H9 (cell line): ENCODE data around the gene KREMEN1. TPM values are rescaled to one million over a fixed set of nuclear protein-coding genes. Genes with fewer than 3 reads are reported as not detected.

Source experiments
- DNase-seq: peaks from one replicate; pipeline ENCODE4 v3.0.0-alpha.2; 2017
- H2AFZ ChIP-seq: one replicate; pipeline ENCODE4 v1.6.1; 2013; ENCODE audit warnings: mild to moderate bottlenecking, low read length, control low read depth, moderate library complexity
- H2AK5ac ChIP-seq: 2 replicates; pipeline ENCODE4 v1.6.1; 2013; ENCODE audit warnings: low read length, control low read depth, mixed read lengths; ENCODE audit not compliant: insufficient read length
- H2BK120ac ChIP-seq: one replicate; pipeline ENCODE4 v1.6.1; 2013; ENCODE audit warnings: low read depth, mild to moderate bottlenecking, low read length, control low read depth, inconsistent platforms; ENCODE audit not compliant: poor library complexity, severe bottlenecking
- H2BK12ac ChIP-seq: 2 replicates; pipeline ENCODE4 v1.6.1; 2013; ENCODE audit warnings: low read length, control low read depth, mixed read lengths, low read depth; ENCODE audit not compliant: insufficient read length
- H2BK15ac ChIP-seq: 2 replicates; pipeline ENCODE4 v1.6.1; 2013; ENCODE audit warnings: low read depth, low read length, control low read depth
- H2BK20ac ChIP-seq: one replicate; pipeline ENCODE4 v1.6.1; 2013; ENCODE audit warnings: low read depth, mild to moderate bottlenecking, low read length, control low read depth, inconsistent platforms; ENCODE audit not compliant: poor library complexity, severe bottlenecking
- H2BK5ac ChIP-seq: 2 replicates; pipeline ENCODE4 v1.6.1; 2013; ENCODE audit warnings: low read length, control low read depth, mixed read lengths; ENCODE audit not compliant: insufficient read length
- H3K14ac ChIP-seq: 2 replicates; pipeline ENCODE4 v1.6.1; 2013; ENCODE audit warnings: low read length, control low read depth; ENCODE audit not compliant: insufficient read depth
- H3K18ac ChIP-seq: 2 replicates; pipeline ENCODE4 v1.6.1; 2013; ENCODE audit warnings: low read depth, mild to moderate bottlenecking, mixed read lengths, low read length, control low read depth; ENCODE audit not compliant: insufficient read length
- H3K23ac ChIP-seq: 2 replicates; pipeline ENCODE4 v1.6.1; 2013; ENCODE audit warnings: low read length, control low read depth, mixed read lengths, low read depth; ENCODE audit not compliant: insufficient read length
- H3K23me2 ChIP-seq: 2 replicates; pipeline ENCODE4 v1.6.1; 2013; ENCODE audit warnings: low read depth, mild to moderate bottlenecking, mixed read lengths, low read length, control low read depth; ENCODE audit not compliant: insufficient read length, poor library complexity, severe bottlenecking
- H3K27ac ChIP-seq: 2 replicates; pipeline ENCODE4 v1.5.1; 2013; ENCODE audit warnings: low read length, control low read depth, mixed read lengths, low read depth; ENCODE audit not compliant: insufficient read length
- H3K27me3 ChIP-seq: 2 replicates; pipeline ENCODE4 v1.6.1; 2013; ENCODE audit warnings: low read length, control low read depth, inconsistent platforms; ENCODE audit not compliant: insufficient read depth
- H3K4ac ChIP-seq: 2 replicates; pipeline ENCODE4 v1.6.1; 2013; ENCODE audit warnings: low read depth, mild to moderate bottlenecking, control low read depth, inconsistent platforms, low read length, moderate library complexity
- H3K4me1 ChIP-seq: 2 replicates; pipeline ENCODE4 v1.6.1; 2013; ENCODE audit warnings: low read length, control low read depth, inconsistent platforms; ENCODE audit not compliant: insufficient read depth
- H3K4me2 ChIP-seq: 2 replicates; pipeline ENCODE4 v1.6.1; 2013; ENCODE audit warnings: low read length, control low read depth, mixed read lengths; ENCODE audit not compliant: insufficient read length, insufficient read depth
- H3K56ac ChIP-seq: 2 replicates; pipeline ENCODE4 v1.6.1; 2013; ENCODE audit warnings: low read depth, mild to moderate bottlenecking, mixed read lengths, low read length, control low read depth; ENCODE audit not compliant: insufficient read length
- H3K79me1 ChIP-seq: 2 replicates; pipeline ENCODE4 v1.6.1; 2013; ENCODE audit warnings: low read depth, mild to moderate bottlenecking, moderate library complexity, low read length, control low read depth, inconsistent platforms; ENCODE audit not compliant: insufficient read depth, poor library complexity, severe bottlenecking
- H3K79me2 ChIP-seq: 2 replicates; pipeline ENCODE4 v1.6.1; 2013; ENCODE audit warnings: low read length, control low read depth, inconsistent platforms; ENCODE audit not compliant: insufficient read depth
- H3K9ac ChIP-seq: 2 replicates; pipeline ENCODE4 v1.6.1; 2013; ENCODE audit warnings: low read length, control low read depth, mixed read lengths; ENCODE audit not compliant: insufficient read length; ENCODE audit errors: extremely low read depth
- H3K9me3 ChIP-seq: one replicate; pipeline ENCODE4 v1.6.1; 2013; ENCODE audit warnings: low read depth, low read length, inconsistent platforms; ENCODE audit not compliant: control insufficient read depth
- H3T11ph ChIP-seq: one replicate; pipeline ENCODE4 v1.6.1; 2013; ENCODE audit warnings: mild to moderate bottlenecking, low read length, control low read depth, inconsistent platforms
- H4K20me1 ChIP-seq: one replicate; pipeline ENCODE4 v1.6.1; 2013; ENCODE audit not compliant: control insufficient read depth, insufficient read length, insufficient read depth
- H4K5ac ChIP-seq: 2 replicates; pipeline ENCODE4 v1.6.1; 2013; ENCODE audit warnings: low read depth, mild to moderate bottlenecking, mixed read lengths, low read length, control low read depth; ENCODE audit not compliant: insufficient read length
- H4K8ac ChIP-seq: replicated peaks from 2 replicates; pipeline ENCODE4 v1.6.1; 2013; ENCODE audit warnings: low read length, control low read depth, mixed read lengths, low read depth; ENCODE audit not compliant: insufficient read length
- H4K91ac ChIP-seq: 2 replicates; pipeline ENCODE4 v1.6.1; 2013; ENCODE audit warnings: low read depth, mild to moderate bottlenecking, moderate library complexity, mixed read lengths, low read length, control low read depth; ENCODE audit not compliant: insufficient read length
- H3K27ac Mint-ChIP-seq, 3 experiments: 2 replicates in 2 of 3; 3 replicates in 1 of 3; pipeline ENCODE4 v1.8.0; 2020 to 2021; ENCODE audit warnings: mixed read lengths in 3 of 3, mild to moderate bottlenecking in 1 of 3, moderate library complexity in 1 of 3
- H3K27me3 Mint-ChIP-seq: 2 replicates; pipeline ENCODE4 v1.8.0; 2021; ENCODE audit warnings: low read depth, mild to moderate bottlenecking, moderate library complexity, mixed read lengths
- H3K36me3 Mint-ChIP-seq, 3 experiments: 2 replicates in 2 of 3; 3 replicates in 1 of 3; pipeline ENCODE4 v1.8.0; 2020 to 2021; ENCODE audit warnings: low read depth in 3 of 3, mixed read lengths in 3 of 3; ENCODE audit not compliant: insufficient read depth in 1 of 3
- H3K4me1 Mint-ChIP-seq, 2 experiments: 2 replicates each; pipeline ENCODE4 v1.8.0; 2020; ENCODE audit warnings: mixed read lengths in 2 of 2
- H3K4me3 Mint-ChIP-seq, 2 experiments: 2 replicates in 1 of 2; 3 replicates in 1 of 2; pipeline ENCODE4 v1.8.0; 2020 to 2021; ENCODE audit warnings: mild to moderate bottlenecking in 2 of 2, mixed read lengths in 2 of 2, moderate library complexity in 1 of 2
- H3K9me3 Mint-ChIP-seq, 2 experiments: 2 replicates in 1 of 2; 3 replicates in 1 of 2; pipeline ENCODE4 v1.8.0; 2020; ENCODE audit warnings: mild to moderate bottlenecking in 2 of 2, mixed read lengths in 2 of 2, moderate library complexity in 1 of 2
- CTCF ChIP-seq: fragments of 200-600 bp; sonication (generic); conservative IDR thresholded peaks from 3 replicates; pipeline ENCODE4 v1.8.0; 2021; ENCODE audit warnings: antibody characterized with exemption, mild to moderate bottlenecking
- WGBS: extraction: QIAGEN DNeasy Blood & Tissue Kit; methylation state at CpG from one replicate; pipeline ENCODE4 v1.1.7; 2013; ENCODE audit warnings: missing lambda C conversion rate, low lambda C conversion rate, mixed read lengths; ENCODE audit not compliant: insufficient read length; ENCODE audit errors: extremely low coverage; 5-methylcytosine and 5-hydroxymethylcytosine counted together
- total RNA-seq: library from RNA; stranded (reverse); gene quantifications from 2 replicates; pipeline ENCODE4 v1.2.1, GENCODE V29; 2021

Gene KREMEN1
- total RNA-seq, 1 experiment from 2014 or later = 2.4 TPM

- Mint-ChIP-seq H3K9me3 (no peaks in the 10 kb centered on the region), H3K27ac (no peak overlapping the region), H3K27me3 (no peaks in the 10 kb centered on the region), H3K36me3 (peaks cover 0 to 11% (median 2%) of the 10 kb centered on the region in 3 experiments; a peak in 4 of 7 replicates), H3K4me3 (no peak overlapping the region), H3K4me1 (peaks cover 46 to 48% of the 10 kb centered on the region in 2 experiments)
- Histone ChIP-seq H3K18ac (no peak overlapping the region), H3K9me3 (no peaks in the 10 kb centered on the region), H3K79me2 (no peaks in the 10 kb centered on the region; the same call in 1 of the 2 replicates), H3K27me3 (no peaks in the 10 kb centered on the region), H3K79me1 (no peaks in the 10 kb centered on the region), H3K14ac (no peak overlapping the region), H2BK120ac (no peak overlapping the region), H2AK5ac (no peak overlapping the region), H3K56ac (no peak overlapping the region), H2BK12ac (no peak overlapping the region), H3K23me2 (peaks cover 14% of the 10 kb centered on the region), H4K20me1 (no peaks in the 10 kb centered on the region), H4K8ac (no peak overlapping the region), H3T11ph (no peak overlapping the region), H4K91ac (no peak overlapping the region), H3K4ac (no peak overlapping the region), H2BK20ac (no peak overlapping the region), H3K27ac (no peak overlapping the region), H2AFZ (no peak overlapping the region), H3K23ac (no peak overlapping the region), H2BK15ac (no peak overlapping the region), H3K4me1 (peaks cover 8% of the 10 kb centered on the region; the same call in 1 of the 2 replicates), H3K9ac (no peak overlapping the region), H3K4me2 (no peak overlapping the region), H4K5ac (no peak overlapping the region), H2BK5ac (no peak overlapping the region)
- WGBS = no CpG with 5 or more reads among the region's 3 CpGs
- no peak for DNase-seq
- no peak for TF ChIP-seq CTCF
Measured at GRCh38 chr22:29026579-29026978, 46.3 kb upstream of the KREMEN1 start.
